HG02852 (cell line): ENCODE results near the gene NHLH1.
A peak's percentile ranks its signal among the peaks of the same experiment; 100 is the strongest.

ENCODE experiments used
- ATAC-seq: cut with Tn5 transposase; IDR thresholded peaks from one replicate; pipeline ENCODE4 v1.9.1; 2021; ENCODE audit warnings: mild to moderate bottlenecking, moderate library complexity; ENCODE audit not compliant: unreplicated experiment

NHLH1 gene

DNA sequence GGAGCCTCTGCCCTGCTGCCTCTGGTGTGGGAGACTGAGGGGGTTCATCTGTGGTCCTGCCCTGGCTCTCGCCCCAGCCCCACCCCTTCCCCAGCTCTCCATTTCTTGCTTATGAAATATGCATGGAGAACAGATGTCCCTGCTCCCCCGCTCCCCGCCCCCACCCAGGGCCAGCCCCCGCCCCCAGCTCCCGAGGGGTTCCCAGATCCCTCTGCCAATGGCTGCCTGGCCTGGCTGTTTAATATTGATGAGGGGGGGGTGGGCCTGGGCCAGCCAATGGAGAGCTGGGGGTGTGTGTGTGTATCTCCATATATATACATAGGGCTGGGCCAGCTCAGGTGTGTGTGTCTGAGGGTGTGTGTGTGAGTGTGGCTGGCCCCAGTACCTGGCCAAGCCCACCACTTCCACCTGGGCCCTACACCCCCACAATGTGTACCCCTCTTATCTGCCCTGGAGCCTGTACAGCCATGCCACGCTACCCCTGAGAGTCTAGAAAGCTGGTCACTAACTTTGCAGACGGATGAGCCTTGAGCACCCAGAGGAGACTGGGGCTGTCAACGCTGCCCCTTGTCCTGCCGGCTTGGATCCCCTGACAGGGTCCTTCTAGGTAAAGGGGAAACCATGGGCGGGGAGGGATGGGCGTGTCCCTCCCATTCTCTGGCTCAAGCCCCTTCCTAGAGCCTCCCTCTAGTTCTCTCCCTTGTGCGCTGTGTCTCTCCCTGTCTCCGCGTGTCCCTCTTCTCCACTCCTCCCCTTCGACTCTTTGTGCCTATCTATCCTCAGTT, at the start of gene NHLH1:
NHLH1 (plus strand) TSS at position 341 of the 785 bp plus-strand sequence. CDS start 3,661 bp downstream, outside the sequence.
- no peak for ATAC-seq

GRCh38 chr1:160322831-160323230, 44.0 kb upstream of the NHLH1 start:
- ATAC-seq = no peak

DNA sequence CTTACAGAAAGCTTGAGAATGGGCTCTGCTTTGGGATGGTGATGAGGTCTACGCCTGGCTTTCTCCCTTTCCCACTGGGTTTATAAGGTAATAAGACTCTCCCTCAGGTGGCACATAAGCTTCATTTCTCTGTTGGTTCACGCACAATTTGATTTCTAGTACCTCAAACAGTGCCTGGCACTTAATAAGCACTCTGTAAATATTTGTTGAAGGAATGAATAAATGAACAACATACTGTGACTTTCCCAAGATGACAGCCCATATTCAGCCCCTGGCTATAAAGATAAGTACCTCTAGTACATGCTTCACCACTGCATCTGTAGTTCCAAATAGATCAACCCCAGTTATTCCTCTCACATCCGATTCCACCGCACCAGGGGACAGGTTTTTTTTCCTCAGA, 41.6 kb upstream of the NHLH1 start:
- ATAC-seq = no peak

GRCh38 chr1:160326418-160326817, 40.5 kb upstream of the NHLH1 start:
- no peak for ATAC-seq

- no peak for ATAC-seq
Observed at GRCh38 chr1:160328184-160328583, 38.7 kb upstream of the NHLH1 start.

DNA sequence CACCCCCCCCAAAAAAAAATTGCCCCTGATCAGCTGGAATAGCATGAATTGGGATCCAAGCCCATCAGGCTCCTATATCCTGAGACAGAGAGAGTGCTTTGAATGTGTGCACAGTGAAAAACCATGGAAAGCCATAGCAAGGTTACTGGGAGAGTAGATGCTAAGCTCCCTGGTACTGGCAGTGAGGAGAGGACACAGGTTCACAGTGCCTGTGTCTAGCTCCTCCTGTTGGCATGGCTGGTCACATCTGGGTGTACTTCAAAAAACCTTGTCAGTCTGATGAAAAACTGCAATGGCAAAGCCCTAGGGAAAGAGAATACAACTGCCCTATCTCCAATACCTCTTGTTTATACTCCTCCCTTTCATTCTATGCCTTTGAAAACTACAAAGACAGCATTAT, 36.8 kb upstream of the NHLH1 start:
- ATAC-seq = no peak

DNA sequence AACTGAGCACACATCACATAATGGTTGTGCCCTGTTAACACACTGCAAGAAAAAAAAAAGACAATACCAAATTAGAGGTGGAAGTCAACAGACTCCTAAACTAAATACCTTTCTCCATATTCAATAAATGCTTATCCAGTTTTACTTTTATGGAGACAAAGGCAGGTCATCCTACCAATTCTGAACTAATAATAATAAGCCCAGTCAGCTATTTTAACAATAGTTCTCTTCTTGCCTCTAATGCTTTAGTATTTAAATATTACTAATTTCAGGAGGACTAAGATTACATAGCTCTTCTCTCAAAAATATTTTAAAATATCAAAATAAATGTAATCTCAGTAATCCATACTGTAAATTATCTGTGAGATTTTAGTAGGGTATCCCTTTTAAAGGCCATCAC, 34.4 kb upstream of the NHLH1 start:
- ATAC-seq = no peak

GRCh38 chr1:160338580-160338979, 28.3 kb upstream of the NHLH1 start:
- no peak for ATAC-seq

DNA sequence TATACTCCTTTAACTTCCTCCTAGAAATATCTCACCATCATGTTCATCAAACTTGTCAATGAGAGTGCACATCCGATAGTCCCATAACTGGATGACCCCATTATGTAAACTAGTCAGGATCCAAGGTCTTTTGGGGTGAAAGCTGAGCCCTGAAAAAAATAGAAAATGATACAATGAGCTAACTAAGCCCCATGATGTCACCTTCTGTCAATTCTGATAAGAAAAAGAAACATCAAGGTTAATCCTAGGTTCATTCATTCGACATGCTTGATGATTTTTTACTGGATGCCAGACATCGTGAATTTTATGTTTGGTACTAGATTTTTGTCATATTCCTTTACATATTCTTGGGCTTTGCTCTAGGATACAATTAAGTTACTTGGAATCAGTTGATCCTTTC, 26.7 kb upstream of the NHLH1 start:
- no peak for ATAC-seq

GRCh38 chr1:160340866-160341265, 26.0 kb upstream of the NHLH1 start:
- ATAC-seq = no peak

DNA sequence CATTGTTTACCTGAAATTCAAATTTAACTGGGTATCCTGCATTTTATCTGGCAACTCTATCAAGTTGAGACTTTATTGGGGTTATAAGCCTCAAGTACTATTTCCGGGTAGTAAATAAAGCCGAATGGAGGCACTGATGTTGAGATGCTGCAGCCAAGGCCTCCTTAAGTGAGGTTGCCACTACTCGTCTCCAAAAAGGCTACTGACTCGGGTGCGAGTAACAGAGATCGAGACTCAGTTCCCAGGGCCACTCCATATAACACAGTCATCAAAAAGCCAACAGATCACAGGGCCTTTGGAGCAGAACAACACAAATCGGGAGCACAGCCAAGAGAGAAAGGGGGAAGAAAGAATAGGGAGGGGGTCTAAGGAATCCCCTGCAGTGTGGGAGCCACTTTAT, 24.3 kb upstream of the NHLH1 start:
- ATAC-seq = no peak

DNA sequence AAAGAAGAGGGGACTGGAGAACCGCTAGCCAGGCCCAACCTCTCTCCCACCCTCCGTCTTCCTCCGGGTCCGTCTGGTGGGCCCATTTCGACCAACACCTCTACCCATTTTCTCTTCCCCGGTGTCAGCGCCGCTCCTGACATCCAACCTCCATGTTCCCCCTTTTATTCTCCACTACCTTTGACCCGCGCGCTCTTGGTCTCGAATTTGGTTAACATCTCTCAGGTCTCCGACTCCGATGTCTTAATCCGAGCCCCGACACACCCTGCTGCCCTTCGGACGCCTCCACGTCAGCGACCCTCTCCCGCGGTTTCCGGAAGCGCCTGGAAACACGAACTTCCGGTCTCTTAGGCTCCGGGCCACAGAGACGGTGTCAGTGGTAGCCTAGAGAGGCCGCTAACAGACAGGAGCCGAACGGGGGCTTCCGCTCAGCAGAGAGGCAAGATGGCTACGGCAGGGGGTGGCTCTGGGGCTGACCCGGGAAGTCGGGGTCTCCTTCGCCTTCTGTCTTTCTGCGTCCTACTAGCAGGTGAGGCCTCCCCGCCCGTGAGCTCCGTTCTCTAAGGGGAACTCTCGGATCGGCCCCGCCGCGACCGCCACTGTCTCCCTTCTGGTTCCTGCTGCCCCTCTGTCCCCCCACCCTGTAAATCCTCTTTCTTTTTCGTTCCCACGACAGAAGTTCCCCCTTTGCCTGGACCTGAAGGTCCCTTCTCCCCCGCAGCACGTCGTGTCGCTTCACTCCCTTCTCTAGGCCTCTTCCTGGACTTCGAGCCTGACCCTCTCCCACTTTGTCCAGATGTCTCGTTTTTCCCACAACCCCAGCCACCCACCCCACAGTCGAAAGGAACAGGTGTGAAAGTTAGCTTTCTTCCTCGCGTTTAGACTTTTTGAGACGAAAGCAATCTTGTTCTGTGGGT, 23.7 kb upstream of the NHLH1 start, which contains the start of the genes COPA and NCSTN:
COPA (minus strand) TSS at position 298 of the 917 bp plus-strand sequence; CDS start at position 218, 80 bp downstream.
NCSTN (plus strand) TSS at position 431 of the 917 bp plus-strand sequence; CDS start at position 445, 14 bp downstream.
- peak; percentile 88 for ATAC-seq

- no peak for ATAC-seq
Observed at GRCh38 chr1:160344241-160344640, 22.6 kb upstream of the NHLH1 start.

GRCh38 chr1:160344936-160345335, 21.9 kb upstream of the NHLH1 start:
- ATAC-seq = no peak

- ATAC-seq = no peak
Observed at GRCh38 chr1:160346463-160346862, 20.4 kb upstream of the NHLH1 start.

DNA sequence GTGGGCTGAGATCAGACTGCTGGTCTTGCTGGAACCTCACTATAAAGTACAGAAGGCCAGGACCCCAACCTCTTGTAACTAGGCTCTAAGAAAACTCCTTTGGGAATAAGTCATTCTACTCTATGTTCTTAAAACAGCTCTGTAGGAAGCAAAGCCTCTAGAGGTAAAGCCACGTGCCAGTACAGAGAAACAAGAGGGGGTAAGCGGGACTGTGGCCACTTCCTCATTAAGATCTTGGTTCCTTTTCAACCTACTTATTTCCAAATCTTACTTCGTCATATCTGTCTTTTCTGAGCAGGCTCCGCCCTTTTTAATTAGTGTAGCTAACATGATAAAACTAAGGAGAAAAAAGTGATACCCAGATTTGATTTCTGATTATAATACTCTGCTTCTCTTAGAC, 19.9 kb upstream of the NHLH1 start:
- ATAC-seq = peak; percentile 37

GRCh38 chr1:160351629-160352028, 15.2 kb upstream of the NHLH1 start:
- ATAC-seq = no peak

DNA sequence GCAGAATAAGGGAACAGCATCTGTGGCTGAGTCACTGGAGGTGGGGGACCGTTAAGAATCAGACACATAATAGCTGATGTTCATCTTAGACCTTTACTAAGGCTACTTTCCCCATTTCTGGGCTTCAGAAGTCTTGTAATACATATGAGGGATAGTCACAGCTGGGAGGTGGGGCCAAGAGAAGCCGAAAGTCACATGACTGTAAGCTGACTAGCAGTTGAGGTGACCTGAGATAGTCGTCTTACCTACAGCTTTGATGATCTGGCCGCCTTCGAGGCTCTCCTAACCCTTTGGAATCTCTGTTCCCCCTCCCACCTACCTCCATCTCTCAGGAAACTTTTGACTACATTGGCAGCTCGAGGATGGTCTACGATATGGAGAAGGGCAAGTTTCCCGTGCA, 14.3 kb upstream of the NHLH1 start:
- no peak for ATAC-seq

DNA sequence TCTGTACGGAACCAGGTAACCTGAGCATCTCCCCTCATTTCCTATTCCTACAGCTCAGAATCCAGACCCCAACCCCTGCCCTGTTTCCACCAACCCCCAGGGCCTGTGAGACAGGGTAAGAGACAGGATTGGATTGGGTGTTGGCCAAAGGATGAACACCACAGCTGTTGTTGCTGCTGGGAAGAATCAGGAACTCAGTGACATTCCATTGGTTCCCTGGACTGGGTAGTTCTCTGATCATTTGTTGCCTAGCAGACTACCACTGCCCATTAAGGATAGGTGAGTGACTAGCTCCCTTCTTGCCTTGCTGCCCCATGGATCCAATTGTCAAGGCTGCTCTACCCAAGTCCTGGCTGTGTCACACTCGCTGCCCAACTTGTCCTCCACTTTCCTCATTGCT, 13.6 kb upstream of the NHLH1 start:
- ATAC-seq = no peak

GRCh38 chr1:160354388-160354985, 12.4 kb upstream of the NHLH1 start:
- no peak for ATAC-seq

DNA sequence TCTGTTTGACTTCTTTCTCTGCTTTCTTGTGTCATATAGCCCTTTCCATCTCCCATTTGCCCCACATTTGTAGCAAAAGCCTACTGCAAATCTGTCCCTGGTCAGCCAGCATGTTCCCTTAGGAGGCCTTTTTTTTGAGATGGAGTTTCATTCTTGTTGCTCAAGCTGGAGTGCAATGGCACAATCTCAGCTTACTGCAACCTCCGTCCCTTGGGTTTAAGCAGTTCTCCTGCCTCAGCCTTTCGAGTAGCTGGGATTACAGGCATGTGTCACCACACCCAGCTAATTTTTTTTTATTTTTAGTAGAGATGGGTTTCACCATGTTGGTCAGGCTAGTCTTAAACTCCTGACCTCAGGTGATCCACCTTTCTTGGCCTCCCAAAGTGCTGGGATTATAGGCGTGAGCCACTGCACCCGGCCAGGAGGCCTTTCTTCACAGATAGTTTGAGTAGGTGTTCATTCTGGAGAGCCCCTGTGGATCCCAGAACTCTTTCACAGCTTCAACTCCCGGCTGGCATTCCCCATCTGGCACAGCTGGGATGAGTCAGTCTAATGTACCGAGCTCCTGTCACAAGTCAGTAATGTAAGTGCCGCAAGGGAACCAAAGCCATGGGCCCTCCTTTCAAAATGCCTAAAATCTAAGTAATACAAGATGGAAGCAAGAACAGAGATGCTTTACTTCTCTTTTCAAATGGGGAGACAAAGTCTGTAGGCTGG, 9.4 kb upstream of the NHLH1 start:
- ATAC-seq = no peak
